NCI-H774 (cell line): ENCODE data around the gene DPEP2NB.
"Not testable (repeated sequence)": the region's sequence is repeated elsewhere in the genome, so short reads cannot be mapped to it uniquely, and the experiment has no call there.

Source experiments
- DNase-seq: peaks from one replicate; lab custom pipeline; 2025; lab: John Stamatoyannopoulos, UW

The DPEP2NB gene

GRCh38 chr16:68013440-68013839 is 2.3 kb downstream of the DPEP2NB start:
- no peak for DNase-seq

- DNase-seq = not testable (repeated sequence)
Measured at GRCh38 chr16:68009872-68010271, 5.8 kb downstream of the DPEP2NB start.

GRCh38 chr16:68009157-68009735 is 6.5 kb downstream of the DPEP2NB start:
- no peak for DNase-seq

GRCh38 chr16:68005786-68006286 is 9.9 kb downstream of the DPEP2NB start:
- no peak for DNase-seq

GRCh38 chr16:68005211-68005610 is 10.5 kb downstream of the DPEP2NB start:
- no peak for DNase-seq

- DNase-seq = no peak
Measured at GRCh38 chr16:68003031-68003430, 12.7 kb downstream of the DPEP2NB start.

GRCh38 chr16:68000450-68000849 is 15.3 kb downstream of the DPEP2NB start:
- no peak for DNase-seq

- no peak for DNase-seq
Measured at GRCh38 chr16:67999985-68000384, 15.7 kb downstream of the DPEP2NB start.

GRCh38 chr16:67998779-67999688 is 16.7 kb downstream of the DPEP2NB start, which contains the start of gene DPEP2:
Gene DPEP2 (minus strand): TSS chr16:67999484. CDS start chr16:67993212, 6,272 bp downstream.
- DNase-seq = not testable (repeated sequence)

GRCh38 chr16:67998231-67998778 is 17.4 kb downstream of the DPEP2NB start:
- not testable (repeated sequence) for DNase-seq

- DNase-seq = no peak
Measured at GRCh38 chr16:67996666-67997065, 19.0 kb downstream of the DPEP2NB start.

- DNase-seq = no peak
Measured at GRCh38 chr16:67995423-67995822, 20.3 kb downstream of the DPEP2NB start.

GRCh38 chr16:67994040-67994408 is 21.7 kb downstream of the DPEP2NB start:
- DNase-seq = not testable (repeated sequence)

GRCh38 chr16:67993207-67994039 is 22.3 kb downstream of the DPEP2NB start:
- DNase-seq = peak; percentile 25

- DNase-seq = no peak
Measured at GRCh38 chr16:67992661-67993206, 23.0 kb downstream of the DPEP2NB start.

GRCh38 chr16:67990018-67990386 is 25.7 kb downstream of the DPEP2NB start:
- DNase-seq = no peak

- no peak for DNase-seq
Measured at GRCh38 chr16:67989322-67990017, 26.2 kb downstream of the DPEP2NB start.

- DNase-seq = no peak
Measured at GRCh38 chr16:67988675-67989074, 27.0 kb downstream of the DPEP2NB start.

GRCh38 chr16:67987460-67988160 is 28.1 kb downstream of the DPEP2NB start:
- DNase-seq = no peak

- no peak for DNase-seq
Measured at GRCh38 chr16:67986949-67987348, 28.8 kb downstream of the DPEP2NB start.
